LNCaP clone FGC (cell line): Measurements from ENCODE around the gene EME2.

Source experiments
- DNase-seq: peaks from one replicate; pipeline ENCODE4 v3.0.0-alpha.2; 2011; ENCODE audit warnings: low read depth
- H3K4me3 ChIP-seq: 2 replicates; pipeline ENCODE4 v1.5.1; 2011; ENCODE audit warnings: mild to moderate bottlenecking, low read depth, low read length, control low read depth
- TF ChIP-seq, protein P1 (sequence below): IDR thresholded peaks from 2 replicates; pipeline ENCODE4 v1.5.1; 2012; ENCODE audit warnings: mild to moderate bottlenecking; ENCODE audit not compliant: control insufficient read depth, insufficient read depth; ENCODE audit errors: extremely low read depth

The EME2 gene

GRCh38 chr16:1740781-1741490 is 31.7 kb upstream of the EME2 start:
- TF ChIP-seq, protein P1, sequence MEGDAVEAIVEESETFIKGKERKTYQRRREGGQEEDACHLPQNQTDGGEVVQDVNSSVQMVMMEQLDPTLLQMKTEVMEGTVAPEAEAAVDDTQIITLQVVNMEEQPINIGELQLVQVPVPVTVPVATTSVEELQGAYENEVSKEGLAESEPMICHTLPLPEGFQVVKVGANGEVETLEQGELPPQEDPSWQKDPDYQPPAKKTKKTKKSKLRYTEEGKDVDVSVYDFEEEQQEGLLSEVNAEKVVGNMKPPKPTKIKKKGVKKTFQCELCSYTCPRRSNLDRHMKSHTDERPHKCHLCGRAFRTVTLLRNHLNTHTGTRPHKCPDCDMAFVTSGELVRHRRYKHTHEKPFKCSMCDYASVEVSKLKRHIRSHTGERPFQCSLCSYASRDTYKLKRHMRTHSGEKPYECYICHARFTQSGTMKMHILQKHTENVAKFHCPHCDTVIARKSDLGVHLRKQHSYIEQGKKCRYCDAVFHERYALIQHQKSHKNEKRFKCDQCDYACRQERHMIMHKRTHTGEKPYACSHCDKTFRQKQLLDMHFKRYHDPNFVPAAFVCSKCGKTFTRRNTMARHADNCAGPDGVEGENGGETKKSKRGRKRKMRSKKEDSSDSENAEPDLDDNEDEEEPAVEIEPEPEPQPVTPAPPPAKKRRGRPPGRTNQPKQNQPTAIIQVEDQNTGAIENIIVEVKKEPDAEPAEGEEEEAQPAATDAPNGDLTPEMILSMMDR = no peak
- DNase-seq = no peak
- H3K4me3 ChIP-seq = no peak overlapping the region

DNA sequence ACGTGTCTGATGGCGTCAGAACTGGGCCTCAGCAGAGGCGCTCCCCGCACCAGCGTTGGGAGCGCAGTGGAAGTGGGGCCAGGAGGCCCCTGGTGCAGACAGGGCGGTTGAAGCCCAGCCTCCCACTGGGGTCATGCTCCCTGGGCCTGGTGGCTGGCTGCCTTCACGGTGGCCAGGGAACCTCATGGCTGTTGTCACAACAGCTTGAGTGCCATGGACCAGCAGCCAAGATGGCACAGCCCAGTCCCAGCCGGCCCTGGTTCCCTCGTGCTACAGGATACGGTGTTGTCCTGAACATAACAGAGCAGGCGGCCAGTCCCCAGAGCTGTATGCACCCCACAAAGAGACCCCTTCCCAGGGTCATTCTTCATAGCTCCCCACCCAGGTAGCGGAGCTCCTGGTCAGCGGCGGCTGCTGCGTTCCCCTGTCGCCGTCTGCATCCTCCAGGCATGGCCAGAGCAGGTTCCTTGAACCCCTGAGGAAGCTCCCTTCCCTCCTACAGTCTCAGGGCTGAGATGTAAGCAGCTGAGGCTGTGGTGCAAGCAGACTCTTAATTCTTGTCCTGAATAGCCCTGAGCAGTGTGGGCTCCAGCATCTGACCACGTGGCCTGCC is 31.0 kb upstream of the EME2 start:
- TF ChIP-seq, protein P1 = no peak
- DNase-seq = no peak

GRCh38 chr16:1743376-1744337 is 29.0 kb upstream of the EME2 start:
- no peak overlapping the region for H3K4me3 ChIP-seq
- TF ChIP-seq, protein P1 = no peak
- no peak for DNase-seq

More for the DNA sequence above, 31.0 kb upstream of the EME2 start:
- no peak overlapping the region for H3K4me3 ChIP-seq

- no peak for DNase-seq
- no peak overlapping the region for H3K4me3 ChIP-seq
- TF ChIP-seq, protein P1 = no peak
These were observed 28.2 kb upstream of the EME2 start for GRCh38 chr16:1744338-1744840.

GRCh38 chr16:1745181-1745899 is 27.3 kb upstream of the EME2 start:
- no peak for DNase-seq
- no peak overlapping the region for H3K4me3 ChIP-seq
- TF ChIP-seq, protein P1 = no peak
